Left ventricle myocardium inferior (tissue), 1 donor: Measurements from ENCODE around the gene ELAVL4. TPM values are rescaled to one million over a fixed set of nuclear protein-coding genes. Genes with fewer than 3 reads are reported as not detected.

Experiments
- DNase-seq: peaks from one replicate; pipeline ENCODE4 v3.0.0-alpha.2; 2020
- H3K27ac ChIP-seq: fragments of 200-600 bp; replicated peaks from 2 replicates; pipeline ENCODE4 v1.8.0; 2021
- H3K27me3 ChIP-seq: fragments of 200-600 bp; 2 replicates; pipeline ENCODE4 v1.8.0; 2021; ENCODE audit warnings: low read depth
- H3K36me3 ChIP-seq: fragments of 200-600 bp; 2 replicates; pipeline ENCODE4 v1.8.0; 2021
- H3K4me1 ChIP-seq: fragments of 200-600 bp; 2 replicates; pipeline ENCODE4 v1.8.0; 2021
- H3K4me3 ChIP-seq: fragments of 200-600 bp; 2 replicates; pipeline ENCODE4 v1.8.0; 2021; ENCODE audit warnings: mild to moderate bottlenecking, moderate library complexity
- H3K9me3 ChIP-seq: fragments of 200-600 bp; replicated peaks from 2 replicates; pipeline ENCODE4 v1.8.0; 2021
- CTCF ChIP-seq: fragments of 200-600 bp; IDR thresholded peaks from 2 replicates; pipeline ENCODE4 v1.8.0; 2021; ENCODE audit warnings: antibody characterized with exemption, mild to moderate bottlenecking, borderline replicate concordance
- intact Hi-C: fragments of 100-400 bp; cut with micrococcal nuclease; formaldehyde crosslinking; loops from one replicate; pipeline ENCODE4 v1.11.0; 2022
- total RNA-seq: library from RNA; stranded (reverse); fragmentation: NEBNext Ultra II Directional; extraction: Animal tissue kit (Norgen Biotek cat#: 25700); gene quantifications from one replicate; pipeline ENCODE4 v1.2.1, GENCODE V29; 2021
- donor health status: DM: no; HTN: yes; CAD: no; lungs with severe emphysema.

The ELAVL4 gene
- total RNA-seq, 1 donor from 2014 or later, result not detected

GRCh38 chr1:50132347-50132894, 23.7 kb downstream of the ELAVL4 start:
- no peak for TF ChIP-seq CTCF
- intact Hi-C loops, result no loop called here
- H3K27me3 ChIP-seq, result peaks cover 34% of the 10 kb centered on the region
- no peak overlapping the region for H3K4me3 ChIP-seq
- H3K9me3 ChIP-seq, result no peaks in the 10 kb centered on the region
- H3K27ac ChIP-seq, result no peak overlapping the region
- no peak for DNase-seq
- H3K4me1 ChIP-seq, result no peaks in the 10 kb centered on the region
- H3K36me3 ChIP-seq, result no peaks in the 10 kb centered on the region

GRCh38 chr1:50135716-50136115, 27.0 kb downstream of the ELAVL4 start:
- Histone ChIP-seq H3K27ac (no peak overlapping the region), H3K36me3 (no peaks in the 10 kb centered on the region), H3K27me3 (peaks cover 54% of the 10 kb centered on the region), H3K4me3 (no peak overlapping the region), H3K4me1 (no peaks in the 10 kb centered on the region), H3K9me3 (no peaks in the 10 kb centered on the region)
- no peak for TF ChIP-seq CTCF
- DNase-seq, result no peak
- intact Hi-C loops, result no loop called here

GRCh38 chr1:50139339-50140181, 30.8 kb downstream of the ELAVL4 start:
- no peak overlapping the region for H3K27ac ChIP-seq
- no peaks in the 10 kb centered on the region for H3K4me1 ChIP-seq
- intact Hi-C loops, result no loop called here
- no peaks in the 10 kb centered on the region for H3K36me3 ChIP-seq
- TF ChIP-seq CTCF, result no peak
- no peak for DNase-seq
- no peak overlapping the region for H3K4me3 ChIP-seq
- no peaks in the 10 kb centered on the region for H3K9me3 ChIP-seq
- peaks cover 66% of the 10 kb centered on the region for H3K27me3 ChIP-seq

GRCh38 chr1:50140182-50140447, 31.4 kb downstream of the ELAVL4 start:
- H3K36me3 ChIP-seq, result no peaks in the 10 kb centered on the region
- H3K9me3 ChIP-seq, result no peaks in the 10 kb centered on the region
- no peak overlapping the region for H3K27ac ChIP-seq
- no peak for TF ChIP-seq CTCF
- intact Hi-C loops, result no loop called here
- H3K27me3 ChIP-seq, result peaks cover 63% of the 10 kb centered on the region
- no peaks in the 10 kb centered on the region for H3K4me1 ChIP-seq
- no peak for DNase-seq
- H3K4me3 ChIP-seq, result no peak overlapping the region

- intact Hi-C loops, result no loop called here
- H3K36me3 ChIP-seq, result no peaks in the 10 kb centered on the region
- no peak overlapping the region for H3K27ac ChIP-seq
- no peaks in the 10 kb centered on the region for H3K4me1 ChIP-seq
- no peaks in the 10 kb centered on the region for H3K9me3 ChIP-seq
- no peak for TF ChIP-seq CTCF
- no peak overlapping the region for H3K4me3 ChIP-seq
- peaks cover 66% of the 10 kb centered on the region for H3K27me3 ChIP-seq
- DNase-seq, result no peak
These were observed 38.6 kb downstream of the ELAVL4 start for GRCh38 chr1:50147191-50147850.
